Trophoblast cell (in vitro differentiated cells and primary cell): ENCODE results near the gene HOXD11.

Source experiments
- DNase-seq, 2 donors: peaks; one replicate each; pipeline ENCODE4 v3.0.0-alpha.2; 2016
- H2AFZ ChIP-seq: 2 replicates; pipeline ENCODE4 v1.6.1; 2013; ENCODE audit warnings: low read length, moderate library complexity, mild to moderate bottlenecking; ENCODE audit not compliant: insufficient read depth, poor library complexity
- H2AK5ac ChIP-seq: 2 replicates; pipeline ENCODE4 v1.6.1; 2013; ENCODE audit warnings: mild to moderate bottlenecking, low read length
- H2BK120ac ChIP-seq: 2 replicates; pipeline ENCODE4 v1.6.1; 2013; ENCODE audit warnings: low read length, mild to moderate bottlenecking, moderate library complexity; ENCODE audit not compliant: insufficient read depth, poor library complexity
- H2BK12ac ChIP-seq: 2 replicates; pipeline ENCODE4 v1.6.1; 2013; ENCODE audit warnings: mild to moderate bottlenecking, low read length, moderate library complexity
- H2BK5ac ChIP-seq: 2 replicates; pipeline ENCODE4 v1.6.1; 2013; ENCODE audit warnings: low read length, low read depth, moderate library complexity, mild to moderate bottlenecking; ENCODE audit not compliant: poor library complexity
- H3K14ac ChIP-seq: 2 replicates; pipeline ENCODE4 v1.6.1; 2013; ENCODE audit warnings: mild to moderate bottlenecking, low read length
- H3K18ac ChIP-seq: 2 replicates; pipeline ENCODE4 v1.6.1; 2013; ENCODE audit warnings: mild to moderate bottlenecking, low read length
- H3K23ac ChIP-seq: 2 replicates; pipeline ENCODE4 v1.6.1; 2013; ENCODE audit warnings: low read length
- H3K27ac ChIP-seq: 2 replicates; pipeline ENCODE4 v1.5.1; 2013; ENCODE audit warnings: low read depth, mild to moderate bottlenecking, inconsistent platforms, low read length, moderate library complexity
- H3K27me3 ChIP-seq: 2 replicates; pipeline ENCODE4 v1.6.1; 2013; ENCODE audit warnings: inconsistent platforms, mild to moderate bottlenecking, low read length, moderate library complexity; ENCODE audit not compliant: insufficient read depth
- H3K36me3 ChIP-seq, 2 experiments: 1 replicate in 1 of 2; 2 replicates in 1 of 2; pipeline ENCODE4 v1.6.1; 2013; ENCODE audit warnings: low read length in 2 of 2, mild to moderate bottlenecking in 2 of 2, moderate library complexity in 1 of 2; ENCODE audit not compliant: insufficient read depth in 2 of 2, control insufficient read depth in 1 of 2
- H3K4ac ChIP-seq: 2 replicates; pipeline ENCODE4 v1.6.1; 2013; ENCODE audit warnings: low read depth, mild to moderate bottlenecking, low read length, moderate library complexity
- H3K4me1 ChIP-seq, 2 experiments: 1 replicate in 1 of 2; 2 replicates in 1 of 2; pipeline ENCODE4 v1.6.1; 2013; ENCODE audit warnings: low read length in 2 of 2, mild to moderate bottlenecking in 2 of 2, moderate library complexity in 1 of 2; ENCODE audit not compliant: insufficient read depth in 2 of 2, control insufficient read depth in 1 of 2
- H3K4me2 ChIP-seq: 2 replicates; pipeline ENCODE4 v1.6.1; 2013; ENCODE audit warnings: inconsistent platforms, mild to moderate bottlenecking, low read length, moderate library complexity
- H3K4me3 ChIP-seq: 2 replicates; pipeline ENCODE4 v1.5.1; 2013; ENCODE audit warnings: mild to moderate bottlenecking, low read depth, low read length, inconsistent platforms
- H3K79me1 ChIP-seq: one replicate; pipeline ENCODE4 v1.6.1; 2013; ENCODE audit warnings: low read length
- H3K79me2 ChIP-seq: 2 replicates; pipeline ENCODE4 v1.6.1; 2013; ENCODE audit warnings: low read length, mild to moderate bottlenecking; ENCODE audit not compliant: control insufficient read depth, insufficient read depth, poor library complexity
- H3K9ac ChIP-seq: 2 replicates; pipeline ENCODE4 v1.6.1; 2013; ENCODE audit warnings: mild to moderate bottlenecking, low read length
- H3K9me3 ChIP-seq: 2 replicates; pipeline ENCODE4 v1.6.1; 2013; ENCODE audit warnings: low read depth, mild to moderate bottlenecking, control low read depth, inconsistent platforms, low read length; ENCODE audit not compliant: insufficient read depth
- H4K12ac ChIP-seq: 2 replicates; pipeline ENCODE4 v1.6.1; 2013; ENCODE audit warnings: low read depth, mild to moderate bottlenecking, low read length, moderate library complexity
- H4K8ac ChIP-seq: 2 replicates; pipeline ENCODE4 v1.6.1; 2013; ENCODE audit warnings: low read depth, mild to moderate bottlenecking, low read length, moderate library complexity
- H4K91ac ChIP-seq: one replicate; pipeline ENCODE4 v1.6.1; 2013; ENCODE audit warnings: low read depth, mild to moderate bottlenecking, low read length, moderate library complexity
- WGBS: extraction: QIAGEN DNeasy Blood & Tissue Kit; methylation state at CpG from one replicate; pipeline ENCODE4 v1.1.7; 2013; ENCODE audit warnings: missing lambda C conversion rate; ENCODE audit not compliant: insufficient read length, insufficient coverage; ENCODE audit errors: extremely low coverage; 5-methylcytosine and 5-hydroxymethylcytosine counted together

Gene HOXD11

GRCh38 chr2:176092270-176093144 is 14.6 kb upstream of the HOXD11 start, which contains the start of gene HOXD13:
Gene HOXD13, plus strand, starts transcription at chr2:176092721. Its CDS starts 170 bp downstream, at chr2:176092891.
- no CpG with 5 or more reads among the region's 95 CpGs for WGBS
- Histone ChIP-seq H3K9me3 (peaks cover 4% of the 10 kb centered on the region), H3K23ac (no peak within 1 kb of the TSS), H3K4me1 (peaks cover 12 to 13% of the 10 kb centered on the region in 2 experiments), H3K79me1 (no peaks in the 10 kb centered on the region), H3K27ac (no peak within 1 kb of the TSS), H3K14ac (no peak within 1 kb of the TSS), H3K9ac (no peak within 1 kb of the TSS), H3K18ac (no peak within 1 kb of the TSS), H2AFZ (peak within 1 kb of the TSS; percentile 53), H2BK5ac (no peak within 1 kb of the TSS), H4K91ac (no peak within 1 kb of the TSS), H4K8ac (no peak within 1 kb of the TSS), H3K36me3 (no peaks in the 10 kb centered on the region), H3K4ac (no peak within 1 kb of the TSS), H2BK120ac (no peak within 1 kb of the TSS), H3K27me3 (peaks cover 81% of the 10 kb centered on the region), H4K12ac (no peak within 1 kb of the TSS), H2BK12ac (no peak within 1 kb of the TSS), H3K4me3 (peak within 1 kb of the TSS; percentile 67), H3K4me2 (peak within 1 kb of the TSS; percentile 83), H3K79me2 (peaks cover 2% of the 10 kb centered on the region), H2AK5ac (no peak within 1 kb of the TSS)
- DNase-seq = no peak

GRCh38 chr2:176093145-176093897 is 13.8 kb upstream of the HOXD11 start:
- H3K4me3 ChIP-seq = peak overlapping the region; percentile 67
- H3K27me3 ChIP-seq = peaks cover 78% of the 10 kb centered on the region
- H3K9me3 ChIP-seq = peaks cover 4% of the 10 kb centered on the region
- no peak overlapping the region for H3K14ac ChIP-seq
- H2BK120ac ChIP-seq = no peak overlapping the region
- H3K4me1 ChIP-seq = peaks cover 8 to 15% of the 10 kb centered on the region in 2 experiments
- no peaks in the 10 kb centered on the region for H3K36me3 ChIP-seq
- no peak overlapping the region for H3K27ac ChIP-seq
- no peak for DNase-seq
- peak overlapping the region; percentile 83 for H3K4me2 ChIP-seq
- no peaks in the 10 kb centered on the region for H3K79me2 ChIP-seq
- H3K9ac ChIP-seq = no peak overlapping the region
- H3K23ac ChIP-seq = no peak overlapping the region
- no peak overlapping the region for H2BK5ac ChIP-seq
- no peak overlapping the region for H2BK12ac ChIP-seq
- H4K91ac ChIP-seq = no peak overlapping the region
- no peak overlapping the region for H2AK5ac ChIP-seq
- WGBS = no CpG with 5 or more reads among the region's 53 CpGs
- H4K8ac ChIP-seq = no peak overlapping the region
- H2AFZ ChIP-seq = peak overlapping the region; percentile 53
- H3K18ac ChIP-seq = no peak overlapping the region
- no peaks in the 10 kb centered on the region for H3K79me1 ChIP-seq
- no peak overlapping the region for H3K4ac ChIP-seq
- H4K12ac ChIP-seq = no peak overlapping the region

- no peak for DNase-seq
- Histone ChIP-seq H2BK12ac (no peak overlapping the region), H3K4me2 (no peak overlapping the region), H4K8ac (no peak overlapping the region), H3K27me3 (peaks cover 78% of the 10 kb centered on the region), H3K14ac (no peak overlapping the region), H2AFZ (no peak overlapping the region), H3K9me3 (peaks cover 6% of the 10 kb centered on the region), H3K27ac (no peak overlapping the region), H2BK5ac (no peak overlapping the region), H3K4me1 (peaks cover 8 to 20% of the 10 kb centered on the region in 2 experiments), H4K12ac (no peak overlapping the region), H2BK120ac (no peak overlapping the region), H3K79me1 (no peaks in the 10 kb centered on the region), H3K4ac (no peak overlapping the region), H3K79me2 (no peaks in the 10 kb centered on the region), H3K4me3 (no peak overlapping the region), H4K91ac (no peak overlapping the region), H3K23ac (no peak overlapping the region), H3K36me3 (no peaks in the 10 kb centered on the region), H3K18ac (no peak overlapping the region), H3K9ac (no peak overlapping the region), H2AK5ac (no peak overlapping the region)
- no CpG with 5 or more reads among the region's 8 CpGs for WGBS
Measured at GRCh38 chr2:176093898-176094249, 13.2 kb upstream of the HOXD11 start.

- no peak overlapping the region for H2BK5ac ChIP-seq
- H3K9me3 ChIP-seq = peaks cover 6% of the 10 kb centered on the region
- no peak overlapping the region for H4K12ac ChIP-seq
- H3K79me1 ChIP-seq = no peaks in the 10 kb centered on the region
- H3K4ac ChIP-seq = no peak overlapping the region
- H3K79me2 ChIP-seq = no peaks in the 10 kb centered on the region
- no peak overlapping the region for H3K23ac ChIP-seq
- H3K4me3 ChIP-seq = no peak overlapping the region
- H3K4me1 ChIP-seq = peaks cover 8 to 20% of the 10 kb centered on the region in 2 experiments
- H2AK5ac ChIP-seq = no peak overlapping the region
- H3K4me2 ChIP-seq = no peak overlapping the region
- H3K14ac ChIP-seq = no peak overlapping the region
- no peaks in the 10 kb centered on the region for H3K36me3 ChIP-seq
- no peak overlapping the region for H2AFZ ChIP-seq
- no peak overlapping the region for H4K8ac ChIP-seq
- H3K27me3 ChIP-seq = peaks cover 79% of the 10 kb centered on the region
- WGBS = no CpG with 5 or more reads among the region's 12 CpGs
- H3K9ac ChIP-seq = no peak overlapping the region
- H2BK12ac ChIP-seq = no peak overlapping the region
- no peak overlapping the region for H3K27ac ChIP-seq
- H2BK120ac ChIP-seq = no peak overlapping the region
- no peak overlapping the region for H3K18ac ChIP-seq
- no peak for DNase-seq
- H4K91ac ChIP-seq = no peak overlapping the region
Measured at GRCh38 chr2:176094349-176094748, 12.7 kb upstream of the HOXD11 start.
